NCI-H1436 treated with DMSO at 0.1 percent for 48 hours (cell line): ENCODE results near the gene CACNA1G.

Experiments used
- DNase-seq: peaks from one replicate; lab custom pipeline; 2025; lab: John Stamatoyannopoulos, UW

Gene CACNA1G

GRCh38 chr17:50533720-50534148, 26.8 kb upstream of the CACNA1G start:
- no peak for DNase-seq

- no peak for DNase-seq
Observed at GRCh38 chr17:50534222-50534978, 26.1 kb upstream of the CACNA1G start.

GRCh38 chr17:50534979-50535326, 25.6 kb upstream of the CACNA1G start:
- DNase-seq = no peak

GRCh38 chr17:50535407-50535806, 25.1 kb upstream of the CACNA1G start:
- no peak for DNase-seq

GRCh38 chr17:50536683-50537646, 23.6 kb upstream of the CACNA1G start:
- DNase-seq = no peak

- DNase-seq = no peak
Observed at GRCh38 chr17:50537721-50538548, 22.6 kb upstream of the CACNA1G start.

GRCh38 chr17:50538549-50539410, 21.7 kb upstream of the CACNA1G start:
- DNase-seq = no peak

GRCh38 chr17:50539762-50540559, 20.6 kb upstream of the CACNA1G start:
- no peak for DNase-seq

GRCh38 chr17:50540560-50541401, 19.7 kb upstream of the CACNA1G start:
- no peak for DNase-seq

- no peak for DNase-seq
Observed at GRCh38 chr17:50541402-50541715, 19.2 kb upstream of the CACNA1G start.

- DNase-seq = peak; percentile 35
Observed at GRCh38 chr17:50541716-50542688, 18.5 kb upstream of the CACNA1G start.

GRCh38 chr17:50542795-50543774, 17.4 kb upstream of the CACNA1G start:
- no peak for DNase-seq

- DNase-seq = no peak
Observed at GRCh38 chr17:50544516-50544915, 16.0 kb upstream of the CACNA1G start.

- no peak for DNase-seq
Observed at GRCh38 chr17:50545311-50545710, 15.2 kb upstream of the CACNA1G start.

- no peak for DNase-seq
Observed at GRCh38 chr17:50546701-50547034, 13.8 kb upstream of the CACNA1G start.

- peak; percentile 59 for DNase-seq
Observed at GRCh38 chr17:50547035-50547735, 13.3 kb upstream of the CACNA1G start, which contains the start of gene SPATA20. Gene SPATA20, plus strand, starts transcription at chr17:50547174. Its CDS starts 35 bp downstream, at chr17:50547209.

- DNase-seq = no peak
Observed at GRCh38 chr17:50547736-50548083, 12.8 kb upstream of the CACNA1G start.
